NB4 (cell line): ENCODE measurements around the gene DOCK8.

Experiments used
- CTCF ChIP-seq: IDR thresholded peaks from one replicate; pipeline ENCODE4 v1.5.1; 2012; ENCODE audit warnings: low read depth, low read length
- POLR2A ChIP-seq: IDR thresholded peaks from 2 replicates; pipeline ENCODE4 v1.6.1; 2011; ENCODE audit warnings: mild to moderate bottlenecking; ENCODE audit not compliant: insufficient read length; ENCODE audit errors: extremely low read depth

GRCh38 chr9:463455-464171 is 248.9 kb downstream of the DOCK8 start:
- no peak for TF ChIP-seq POLR2A
- no peak for TF ChIP-seq CTCF
